ENCODE measurements around the gene SLC9A5.

SLC9A5 gene

GRCh38 chr16:67264866-67265265 lies 16.1 kb downstream of the SLC9A5 start:
- Histone ChIP-seq H3K9ac (no peak overlapping the region), H3K27me3 (ENCODE audit: control insufficient read depth, insufficient read depth, low read length) (no peaks in the 10 kb centered on the region), H3K27ac (no peak overlapping the region), H2AFZ (no peak overlapping the region), H3K9me3 (ENCODE audit: control insufficient read depth, low read length) (no peaks in the 10 kb centered on the region), H3K4me2 (ENCODE audit: low read length) (no peak overlapping the region), H3K4me3 (ENCODE audit: low read depth, low read length) (no peak overlapping the region), H3K4me1 (peaks cover 5% of the 10 kb centered on the region), H3K36me3 (ENCODE audit: control insufficient read depth, insufficient read depth, low read length) (no peaks in the 10 kb centered on the region), H3K79me2 (no peaks in the 10 kb centered on the region)
- no peak for TF ChIP-seq CTCF (IDR thresholded peaks at IDR 0.05)

- no peaks in the 10 kb centered on the region for H3K36me3 ChIP-seq (ENCODE audit: control insufficient read depth, insufficient read depth, low read length)
- H3K27ac ChIP-seq: no peak overlapping the region
- no peak for TF ChIP-seq CTCF (IDR thresholded peaks at IDR 0.05)
- no peak overlapping the region for H3K4me2 ChIP-seq (ENCODE audit: low read length)
- no peaks in the 10 kb centered on the region for H3K79me2 ChIP-seq
- H3K9ac ChIP-seq: no peak overlapping the region
- H3K4me1 ChIP-seq: no peaks in the 10 kb centered on the region
- no peaks in the 10 kb centered on the region for H3K27me3 ChIP-seq (ENCODE audit: control insufficient read depth, insufficient read depth, low read length)
- no peaks in the 10 kb centered on the region for H3K9me3 ChIP-seq (ENCODE audit: control insufficient read depth, low read length)
- H3K4me3 ChIP-seq (ENCODE audit: low read depth, low read length): no peak overlapping the region
- no peak overlapping the region for H2AFZ ChIP-seq
Measured at GRCh38 chr16:67265834-67266233, 17.1 kb downstream of the SLC9A5 start.

GRCh38 chr16:67268136-67268579 lies 19.4 kb downstream of the SLC9A5 start:
- Histone ChIP-seq H3K4me2 (ENCODE audit: low read length) (no peak overlapping the region), H3K79me2 (no peaks in the 10 kb centered on the region), H3K4me1 (no peaks in the 10 kb centered on the region), H2AFZ (no peak overlapping the region), H3K27ac (no peak overlapping the region), H3K4me3 (ENCODE audit: low read depth, low read length) (no peak overlapping the region), H3K27me3 (ENCODE audit: control insufficient read depth, insufficient read depth, low read length) (no peaks in the 10 kb centered on the region), H3K9me3 (ENCODE audit: control insufficient read depth, low read length) (no peaks in the 10 kb centered on the region), H3K36me3 (ENCODE audit: control insufficient read depth, insufficient read depth, low read length) (no peaks in the 10 kb centered on the region), H3K9ac (no peak overlapping the region)
- no peak for TF ChIP-seq CTCF (IDR thresholded peaks at IDR 0.05)

- Histone ChIP-seq H3K9ac (no peak overlapping the region), H3K9me3 (ENCODE audit: control insufficient read depth, low read length) (no peaks in the 10 kb centered on the region), H3K36me3 (ENCODE audit: control insufficient read depth, insufficient read depth, low read length) (no peaks in the 10 kb centered on the region), H2AFZ (no peak overlapping the region), H3K79me2 (no peaks in the 10 kb centered on the region), H3K4me3 (ENCODE audit: low read depth, low read length) (no peak overlapping the region), H3K27ac (no peak overlapping the region), H3K27me3 (ENCODE audit: control insufficient read depth, insufficient read depth, low read length) (no peaks in the 10 kb centered on the region), H3K4me2 (ENCODE audit: low read length) (no peak overlapping the region), H3K4me1 (no peaks in the 10 kb centered on the region)
- TF ChIP-seq CTCF (IDR thresholded peaks at IDR 0.05): no peak
Measured at GRCh38 chr16:67269766-67270165, 21.0 kb downstream of the SLC9A5 start.

GRCh38 chr16:67270931-67271338 lies 22.2 kb downstream of the SLC9A5 start:
- Histone ChIP-seq H3K36me3 (ENCODE audit: control insufficient read depth, insufficient read depth, low read length) (no peaks in the 10 kb centered on the region), H3K9me3 (ENCODE audit: control insufficient read depth, low read length) (no peaks in the 10 kb centered on the region), H3K79me2 (no peaks in the 10 kb centered on the region), H3K9ac (no peak overlapping the region), H3K27me3 (ENCODE audit: control insufficient read depth, insufficient read depth, low read length) (no peaks in the 10 kb centered on the region), H3K4me3 (ENCODE audit: low read depth, low read length) (no peak overlapping the region), H3K4me1 (no peaks in the 10 kb centered on the region), H2AFZ (no peak overlapping the region), H3K27ac (no peak overlapping the region), H3K4me2 (ENCODE audit: low read length) (no peak overlapping the region)
- no peak for TF ChIP-seq CTCF (IDR thresholded peaks at IDR 0.05)
